ENCODE results near the gene SLC6A13.

SLC6A13 gene

DNA sequence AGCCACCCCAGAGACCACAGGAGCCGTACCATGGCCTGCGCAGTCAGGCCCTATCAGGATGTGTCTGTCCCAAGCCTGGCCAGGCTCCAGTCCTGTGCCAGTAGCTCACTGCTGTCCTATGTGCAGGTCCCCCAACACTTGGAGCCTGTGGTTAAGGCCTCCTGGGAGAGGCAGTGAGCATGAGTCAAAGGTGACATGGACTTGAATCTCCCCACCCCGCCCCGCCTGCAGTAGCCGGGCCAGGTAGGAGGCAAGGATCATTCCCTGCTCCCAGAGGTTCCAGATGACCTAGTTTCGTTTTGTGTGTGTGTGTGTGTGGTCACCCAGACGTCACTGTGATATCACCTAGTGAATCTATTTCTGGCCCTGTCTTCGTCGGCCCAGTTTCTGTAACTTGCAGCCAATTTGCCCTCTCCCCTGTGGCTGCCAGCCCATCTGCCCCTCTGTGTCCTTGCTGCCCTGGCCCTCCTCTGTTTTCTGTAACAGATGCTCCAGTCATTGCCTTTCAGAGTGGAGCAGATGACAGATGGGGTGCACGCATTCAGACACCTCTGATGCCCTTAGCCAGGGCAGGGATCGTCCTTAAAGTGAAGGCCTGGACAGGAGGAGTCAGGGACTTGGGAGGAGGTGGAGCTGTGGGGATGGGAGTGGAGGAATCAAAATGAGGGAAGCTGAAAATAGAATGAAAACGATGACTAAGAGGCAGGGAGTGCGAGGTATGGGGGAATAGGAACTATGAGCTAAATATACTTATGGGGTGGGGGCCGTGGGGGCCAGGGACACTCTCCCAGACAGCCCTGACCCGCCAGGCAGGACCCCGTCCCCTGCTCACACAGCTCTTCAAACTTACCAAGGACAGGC is 86.1 kb downstream of the SLC6A13 start:
- DNase-seq, result no peak

GRCh38 chr12:175759-176158 is 86.9 kb downstream of the SLC6A13 start:
- no peak for DNase-seq

DNA sequence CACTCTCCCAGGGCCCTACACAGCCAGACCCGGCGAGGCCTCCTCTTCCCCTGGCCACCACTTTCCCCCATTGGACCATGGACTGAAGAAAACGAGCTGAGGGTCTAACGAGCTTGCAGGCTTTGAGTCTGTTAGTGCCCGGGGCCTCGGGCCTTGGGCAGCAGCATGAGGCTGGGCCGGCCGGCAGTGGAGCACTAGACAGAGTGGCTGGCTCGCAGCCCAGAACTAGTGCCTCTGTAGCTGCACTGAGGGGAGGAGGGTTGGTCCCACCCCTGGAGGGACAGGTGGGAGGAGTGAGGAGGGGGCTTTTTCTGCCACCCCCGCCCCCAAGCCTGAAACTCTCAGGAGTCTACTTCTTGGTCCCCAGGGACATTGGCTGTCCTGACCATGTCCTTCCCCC is 87.4 kb downstream of the SLC6A13 start:
- no peak for DNase-seq

GRCh38 chr12:174596-174995 is 88.0 kb downstream of the SLC6A13 start:
- DNase-seq, result no peak

- DNase-seq, result no peak
Measured at GRCh38 chr12:174124-174523, 88.5 kb downstream of the SLC6A13 start.

GRCh38 chr12:172732-173161 is 89.9 kb downstream of the SLC6A13 start:
- no peak for DNase-seq

- DNase-seq, result no peak
Measured at GRCh38 chr12:171743-172676, 90.6 kb downstream of the SLC6A13 start.

DNA sequence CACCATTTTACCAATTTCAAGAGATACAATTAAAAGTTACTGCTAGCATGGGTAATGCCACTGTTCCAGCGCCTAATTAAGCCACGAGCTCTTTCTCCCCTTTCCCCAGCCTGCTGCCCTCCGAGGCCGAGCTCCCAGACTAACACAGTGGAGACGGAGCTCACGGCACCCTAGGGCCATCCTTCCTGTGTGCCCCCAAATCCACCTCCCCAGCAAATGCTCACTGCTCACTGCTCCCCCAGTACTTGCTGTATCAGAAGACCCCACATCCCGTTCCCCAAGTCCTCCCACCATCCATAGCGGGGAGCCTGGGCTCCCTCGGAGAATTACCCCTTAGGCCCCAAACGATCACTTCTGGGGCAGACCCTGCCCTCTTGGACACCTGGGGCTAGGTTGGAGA is 91.4 kb downstream of the SLC6A13 start:
- no peak for DNase-seq
